Calu3 (cell line): ENCODE results near the gene HAUS7. TPM values are rescaled to one million over a fixed set of nuclear protein-coding genes. Genes with fewer than 3 reads are reported as not detected.

Experiments
- BruUV-seq: library from RNA; stranded (reverse); fragments of 400-500 nt; replicated peaks from 2 replicates; lab custom pipeline; 2021; lab: Mats Ljungman, UMichigan
- CTCF ChIA-PET: fragments of 300-600 bp; sonication (Branson Sonifier 250); formaldehyde crosslinking; loops from one replicate; lab custom pipeline; 2022; ENCODE audit warnings: antibody characterized with exemption; lab: Charles Lee
- DNase-seq: peaks from one replicate; pipeline ENCODE4 v3.0.0; 2022
- H3K27ac Mint-ChIP-seq: one replicate; pipeline ENCODE4 v1.8.0; 2022; ENCODE audit warnings: mixed read lengths; ENCODE audit not compliant: unreplicated experiment
- H3K27me3 Mint-ChIP-seq: one replicate; pipeline ENCODE4 v1.8.0; 2022; ENCODE audit warnings: mixed read lengths; ENCODE audit not compliant: unreplicated experiment
- H3K36me3 Mint-ChIP-seq: one replicate; pipeline ENCODE4 v1.8.0; 2022; ENCODE audit warnings: mild to moderate bottlenecking, moderate library complexity, mixed read lengths; ENCODE audit not compliant: insufficient read depth, unreplicated experiment
- H3K4me1 Mint-ChIP-seq: one replicate; pipeline ENCODE4 v1.8.0; 2022; ENCODE audit warnings: mild to moderate bottlenecking, low read depth, mixed read lengths; ENCODE audit not compliant: unreplicated experiment
- H3K4me3 Mint-ChIP-seq: one replicate; pipeline ENCODE4 v1.8.0; 2022; ENCODE audit warnings: mild to moderate bottlenecking, low read depth, moderate library complexity, mixed read lengths; ENCODE audit not compliant: unreplicated experiment
- H3K9me3 Mint-ChIP-seq: one replicate; pipeline ENCODE4 v1.8.0; 2022; ENCODE audit warnings: low read depth, mixed read lengths; ENCODE audit not compliant: unreplicated experiment
- CTCF ChIP-seq: fragments of 200-600 bp; IDR thresholded peaks from one replicate; pipeline ENCODE4 v1.8.0; 2022; ENCODE audit warnings: antibody characterized with exemption; ENCODE audit not compliant: unreplicated experiment
- intact Hi-C: fragments of 100-400 bp; cut with micrococcal nuclease; formaldehyde crosslinking; loops from one replicate; pipeline ENCODE4 v1.10.0; 2022; ENCODE audit not compliant: unreplicated experiment
- total RNA-seq: library from RNA; stranded (reverse); gene quantifications from 2 replicates; pipeline ENCODE4 v1.2.3, GENCODE V29; 2022

Gene HAUS7
- total RNA-seq, 1 experiment from 2014 or later = 38.6 TPM

DNA sequence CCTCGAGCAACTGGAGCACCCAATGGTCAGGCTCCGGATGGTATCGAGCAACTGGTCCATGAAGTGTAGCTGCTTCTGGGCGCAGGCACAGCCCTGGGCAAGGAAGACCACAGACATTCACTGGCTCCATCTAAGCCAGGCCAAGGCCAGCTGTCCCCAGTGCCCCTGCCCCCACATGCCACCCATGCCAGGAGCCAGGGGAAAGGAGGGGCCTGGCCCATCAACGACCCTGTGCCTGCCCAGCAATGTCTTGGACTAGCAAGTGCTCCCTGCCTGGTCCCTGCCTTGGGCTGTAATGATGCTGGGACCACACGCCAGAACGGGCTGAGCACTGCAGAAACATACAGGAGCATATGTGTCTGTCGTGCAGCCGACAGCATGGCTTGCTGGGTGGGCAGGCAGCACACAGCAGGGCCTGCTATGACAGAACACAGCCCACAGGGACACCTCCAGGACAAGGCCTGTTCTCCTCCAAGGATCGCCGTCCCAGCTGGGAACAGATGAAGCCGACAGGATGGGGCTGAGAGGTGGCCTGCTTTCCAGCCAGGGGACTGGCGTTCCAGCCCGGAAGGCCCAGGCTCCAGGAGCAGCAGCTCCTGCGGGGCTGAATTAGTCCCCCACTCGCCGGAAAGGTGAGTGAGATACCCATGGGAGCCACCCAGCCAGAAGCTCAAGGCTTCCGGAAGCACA, 13.1 kb downstream of the HAUS7 start:
- no peak for TF ChIP-seq CTCF
- Mint-ChIP-seq H3K4me1 (no peaks in the 10 kb centered on the region), H3K36me3 (peaks cover 8% of the 10 kb centered on the region), H3K27me3 (no peaks in the 10 kb centered on the region), H3K9me3 (no peaks in the 10 kb centered on the region), H3K27ac (no peak overlapping the region), H3K4me3 (no peak overlapping the region)
- DNase-seq = no peak
- CTCF ChIA-PET = interaction anchor here (0.6 kb wide), 1 partner anchor 42 kb away, joined by 3 read pairs; no protein-coding TSS in a partner anchor
- no TSS peak for BruUV-seq
- intact Hi-C loops = no loop called here

DNA sequence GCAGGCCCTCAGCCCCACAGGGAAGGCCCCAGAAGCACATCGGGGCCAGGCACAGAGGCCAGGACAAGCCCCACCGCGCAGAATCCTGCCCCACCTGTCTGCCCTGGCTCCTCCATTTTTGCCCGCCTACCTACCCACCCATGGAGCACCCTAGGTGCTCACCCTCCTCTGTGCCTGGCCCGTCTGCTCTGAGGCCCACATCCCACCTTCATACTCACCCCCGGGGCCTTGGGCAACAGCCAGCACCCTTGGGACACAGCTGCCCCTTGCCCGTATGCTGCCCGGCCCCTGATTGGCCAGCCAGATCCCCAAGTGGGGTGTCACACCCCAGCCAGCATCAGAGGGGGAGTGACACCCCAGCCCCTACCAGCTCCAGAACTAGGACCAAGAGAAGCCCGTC, 13.7 kb downstream of the HAUS7 start:
- DNase-seq = no peak
- no peak for TF ChIP-seq CTCF
- no peaks in the 10 kb centered on the region for H3K9me3 Mint-ChIP-seq
- no TSS peak for BruUV-seq
- intact Hi-C loops = no loop called here
- H3K27ac Mint-ChIP-seq = no peak overlapping the region
- H3K36me3 Mint-ChIP-seq = peaks cover 8% of the 10 kb centered on the region
- CTCF ChIA-PET = no interaction called here
- no peaks in the 10 kb centered on the region for H3K4me1 Mint-ChIP-seq
- no peak overlapping the region for H3K4me3 Mint-ChIP-seq
- no peaks in the 10 kb centered on the region for H3K27me3 Mint-ChIP-seq

- no peaks in the 10 kb centered on the region for H3K4me1 Mint-ChIP-seq
- no peak overlapping the region for H3K27ac Mint-ChIP-seq
- H3K9me3 Mint-ChIP-seq = no peaks in the 10 kb centered on the region
- TF ChIP-seq CTCF = no peak
- peaks cover 8% of the 10 kb centered on the region for H3K36me3 Mint-ChIP-seq
- no peak overlapping the region for H3K4me3 Mint-ChIP-seq
- H3K27me3 Mint-ChIP-seq = no peaks in the 10 kb centered on the region
- BruUV-seq = no TSS peak
- no peak for DNase-seq
- CTCF ChIA-PET = no interaction called here
- intact Hi-C loops = no loop called here
These were observed 14.2 kb downstream of the HAUS7 start for GRCh38 chrX:153456161-153456560.

- Mint-ChIP-seq H3K36me3 (peaks cover 8% of the 10 kb centered on the region), H3K4me1 (no peaks in the 10 kb centered on the region), H3K4me3 (no peak overlapping the region), H3K27me3 (no peaks in the 10 kb centered on the region), H3K9me3 (no peaks in the 10 kb centered on the region), H3K27ac (no peak overlapping the region)
- no peak for TF ChIP-seq CTCF
- CTCF ChIA-PET = no interaction called here
- no TSS peak for BruUV-seq
- no peak for DNase-seq
- intact Hi-C loops = no loop called here
These were observed 14.8 kb downstream of the HAUS7 start for GRCh38 chrX:153455571-153455970.
